GM12878 (cell line): ENCODE measurements around the gene RPL10. TPM values are rescaled to one million over a fixed set of nuclear protein-coding genes. Genes with fewer than 3 reads are reported as not detected.

Experiments used
- ATAC-seq: fragments of 200-7000 bp; cut with Tn5 transposase; 3 replicates; pipeline ENCODE4 v1.9.1; 2020; ENCODE audit warnings: mild to moderate bottlenecking, moderate library complexity
- BruUV-seq: library from RNA; stranded (reverse); fragments of 400-500 nt; replicated peaks from 2 replicates; lab custom pipeline; 2021; lab: Mats Ljungman, UMichigan
- CTCF ChIA-PET: fragments of 300-600 bp; sonication (Branson Sonifier 250); formaldehyde crosslinking; extraction: SDS; loops from one replicate; lab custom pipeline; 2021; ENCODE audit warnings: inconsistent platforms; lab: Yijun Ruan, JAX
- POLR2A ChIA-PET: fragments of 350-600 bp; formaldehyde crosslinking; extraction: SDS; loops from one replicate; lab custom pipeline; 2021; ENCODE audit warnings: inconsistent platforms; lab: Charles Lee
- RAD21 ChIA-PET: fragments of 300-600 bp; sonication (Branson Sonifier 250); formaldehyde crosslinking; loops from one replicate; lab custom pipeline; 2023; ENCODE audit warnings: antibody characterized with exemption; ENCODE audit not compliant: unreplicated experiment; lab: Charles Lee
- SMC1A ChIA-PET: fragments of 300-600 bp; sonication (Branson Sonifier 250); formaldehyde crosslinking; loops from one replicate; lab custom pipeline; 2023; ENCODE audit not compliant: unreplicated experiment, uncharacterized antibody; lab: Charles Lee
- DNase-seq: peaks from one replicate; pipeline ENCODE4 v3.0.0-alpha.2; 2011; ENCODE audit warnings: low read depth, low spot score
- FAIRE-seq: peaks from 3 replicates; lab custom pipeline; 2011; peaks lifted over from hg19 to GRCh38; lab: Jason Lieb, UNC
- H2AFZ ChIP-seq: 2 replicates; pipeline ENCODE4 v1.6.0; 2011; ENCODE audit warnings: low read depth, low read length, control low read depth; ENCODE audit not compliant: control insufficient read depth
- H3K27ac ChIP-seq: 2 replicates; pipeline ENCODE4 v1.5.1; 2011; ENCODE audit warnings: control low read depth; ENCODE audit not compliant: control insufficient read depth, insufficient read depth
- H3K27me3 ChIP-seq, 2 experiments: replicated peaks in 1 of 2; 2 replicates each; pipeline versions ENCODE4 v1.6.0 to v1.6.1; 2011; ENCODE audit warnings: low read length in 1 of 2; ENCODE audit not compliant: control insufficient read depth in 2 of 2, insufficient read depth in 2 of 2
- H3K36me3 ChIP-seq, 2 experiments: 2 replicates each; pipeline ENCODE4 v1.5.1; 2011; ENCODE audit warnings: low read length in 1 of 2; ENCODE audit not compliant: control insufficient read depth in 2 of 2, insufficient read depth in 2 of 2
- H3K4me1 ChIP-seq: 2 replicates; pipeline ENCODE4 v1.6.1; 2011; ENCODE audit warnings: mild to moderate bottlenecking, low read length, moderate library complexity, mixed read lengths; ENCODE audit not compliant: control insufficient read depth, insufficient read depth
- H3K4me2 ChIP-seq: 2 replicates; pipeline ENCODE4 v1.6.0; 2011; ENCODE audit warnings: control low read depth; ENCODE audit not compliant: control insufficient read depth, insufficient read depth
- H3K4me3 ChIP-seq: fragments of 200-600 bp; sonication (generic); 2 replicates; pipeline ENCODE4 v1.5.1; 2016
- H3K79me2 ChIP-seq: 2 replicates; pipeline ENCODE4 v1.6.0; 2011; ENCODE audit warnings: low read length; ENCODE audit not compliant: control insufficient read depth, insufficient read depth
- H3K9ac ChIP-seq: 2 replicates; pipeline ENCODE4 v1.8.0; 2011; ENCODE audit warnings: low read length, control low read depth, mixed read lengths; ENCODE audit not compliant: control insufficient read depth, insufficient read depth
- H3K9me3 ChIP-seq: replicated peaks from 3 replicates; pipeline ENCODE4 v1.5.1; 2011; ENCODE audit warnings: mild to moderate bottlenecking, low read length; ENCODE audit not compliant: control insufficient read depth, insufficient read depth
- H4K20me1 ChIP-seq: 2 replicates; pipeline ENCODE4 v1.6.0; 2011; ENCODE audit not compliant: control insufficient read depth, insufficient read depth
- CBFB ChIP-seq: IDR thresholded peaks from 2 replicates; pipeline ENCODE4 v1.6.1; 2016; ENCODE audit warnings: antibody characterized with exemption, low read depth
- EZH2 ChIP-seq: IDR thresholded peaks from 2 replicates; pipeline ENCODE4 v1.6.1; 2012; ENCODE audit warnings: low read depth, mild to moderate bottlenecking, control low read depth, inconsistent platforms, low read length, borderline replicate concordance; ENCODE audit not compliant: control insufficient read depth
- FOXK2 ChIP-seq: fragments of 450-650 bp; IDR thresholded peaks from 2 replicates; pipeline ENCODE4 v1.6.1; 2017; ENCODE audit warnings: mild to moderate bottlenecking, moderate library complexity
- HDAC2 ChIP-seq: fragments of 200-600 bp; sonication (generic); IDR thresholded peaks from 2 replicates; pipeline ENCODE4 v1.6.1; 2017
- MYC ChIP-seq: IDR thresholded peaks from 2 replicates; pipeline ENCODE4 v1.6.1; 2011; ENCODE audit warnings: mild to moderate bottlenecking, low read length, moderate library complexity, inconsistent platforms; ENCODE audit not compliant: insufficient read depth, insufficient replicate concordance, insufficient read length, severe bottlenecking
- NFYB ChIP-seq: IDR thresholded peaks from 2 replicates; pipeline ENCODE4 v1.6.1; 2011; ENCODE audit warnings: low read depth, mild to moderate bottlenecking, low read length, improper control_type of control experiment, moderate library complexity; ENCODE audit not compliant: insufficient read depth
- PAX5 ChIP-seq: IDR thresholded peaks from 2 replicates; pipeline ENCODE4 v1.6.1; 2011; ENCODE audit warnings: low read depth, low read length, borderline replicate concordance
- POLR2A ChIP-seq: IDR thresholded peaks from 2 replicates; pipeline ENCODE4 v1.6.1; 2011; ENCODE audit warnings: low read depth, mild to moderate bottlenecking, low read length
- RUNX3 ChIP-seq: IDR thresholded peaks from 2 replicates; pipeline ENCODE4 v1.6.1; 2012; ENCODE audit warnings: low read length, inconsistent platforms
- SMC3 ChIP-seq: IDR thresholded peaks from 2 replicates; pipeline ENCODE4 v1.6.1; 2011; ENCODE audit warnings: low read length, improper control_type of control experiment, borderline replicate concordance
- ZNF274 ChIP-seq: IDR thresholded peaks from one replicate; pipeline ENCODE4 v1.8.0; 2011; ENCODE audit not compliant: insufficient read length, insufficient read depth
- WGBS: methylation state at CpG from one replicate; pipeline ENCODE4 v1.1.6; 2016; ENCODE audit warnings: low lambda C conversion rate; ENCODE audit not compliant: insufficient replicate concordance, insufficient coverage; ENCODE audit errors: missing lambda C conversion rate; 5-methylcytosine and 5-hydroxymethylcytosine counted together
- in situ Hi-C: fragments of 300-500 bp; cut with MboI; formaldehyde crosslinking; loops from 9 replicates; pipeline ENCODE4 v1.14.3; 2018; ENCODE audit warnings: mixed read lengths
- intact Hi-C: fragments of 100-400 bp; cut with micrococcal nuclease; formaldehyde crosslinking; loops from one replicate; pipeline ENCODE4 v1.14.2; 2022; ENCODE audit not compliant: unreplicated experiment
- polyA plus RNA-seq, 11 experiments: library from polyadenylated mRNA; depleted of rRNA in 4 of 11; unstranded in 6 of 11; stranded (reverse) in 5 of 11; fragments of >200 nt; fragmentation: Nextera tagmentation in 4 of 11; fragmentation: Illumina TruSeq in 1 of 11; extraction: Ambion mirVana in 4 of 11; extraction: Trizol in 1 of 11; gene quantifications; 1 replicate in 1 of 11; 2 replicates in 10 of 11; pipeline versions ENCODE4 v1.2.1 to v1.2.3, GENCODE V29; 2011 to 2016; ENCODE audit warnings: inconsistent platforms in 2 of 11, missing spikeins in 2 of 11, low read depth in 1 of 11
- total RNA-seq, 4 experiments: library from RNA; depleted of rRNA in 3 of 4; stranded (reverse); fragments of >200 nt in 3 of 4; fragmentation: Illumina TruSeq in 1 of 4; extraction: Trizol in 1 of 4; gene quantifications; 2 replicates each; pipeline versions ENCODE4 v1.2.1 to v1.2.3, GENCODE V29; 2013 to 2021
- TF ChIP-seq, protein P1 (sequence below): IDR thresholded peaks from 2 replicates; pipeline ENCODE4 v1.6.1; 2011; ENCODE audit warnings: borderline replicate concordance, low read depth, mild to moderate bottlenecking, moderate library complexity, mixed read lengths, low read length; ENCODE audit not compliant: insufficient read depth; ENCODE audit errors: extremely low read length
- TF ChIP-seq, protein P2 (sequence below): IDR thresholded peaks from 2 replicates; pipeline ENCODE4 v1.6.1; 2012; ENCODE audit warnings: low read depth, low read length, improper control_type of control experiment

RPL10 gene
- total and polyA plus RNA-seq, 10 of the 15 experiments (the other 5 are each of a cell fraction or from before 2014, with no cell fraction given) = 1,938 to 7,222 (median 4,494) TPM

DNA sequence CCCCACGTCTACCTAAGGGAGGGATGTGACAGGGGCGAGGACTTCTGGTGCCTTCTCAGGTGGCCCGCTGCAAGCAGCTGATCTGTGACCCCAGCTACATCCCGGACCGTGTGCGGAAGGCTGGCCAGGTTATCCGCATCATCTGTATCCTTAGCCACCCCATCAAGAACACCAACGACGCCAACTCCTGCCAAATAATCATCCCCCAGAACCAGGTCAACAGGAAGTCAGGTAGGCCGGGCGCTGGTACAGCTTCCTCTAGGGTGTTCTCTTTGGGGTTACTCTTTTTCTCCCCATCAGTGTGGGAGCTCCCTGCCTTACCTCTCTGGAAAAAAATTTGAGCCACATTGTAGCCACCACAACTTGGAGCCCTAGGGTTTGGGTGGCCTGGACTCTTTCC lies 43.4 kb downstream of the RPL10 start:
- Histone ChIP-seq H3K4me3 (no peak overlapping the region), H3K27ac (no peak overlapping the region), H4K20me1 (no peaks in the 10 kb centered on the region), H3K36me3 (peaks cover 0 to 5% of the 10 kb centered on the region in 2 experiments; a peak in 1 of 4 replicates), H3K9me3 (no peaks in the 10 kb centered on the region), H2AFZ (no peak overlapping the region), H3K4me1 (0 out of 2 replicates have a peak, but pooled peaks cover 3% of the 10 kb centered on the region), H3K27me3 (no peaks in the 10 kb centered on the region), H3K4me2 (no peak overlapping the region), H3K9ac (no peak overlapping the region)
- SMC1A ChIA-PET = no interaction called here
- no TSS peak for BruUV-seq
- FAIRE-seq (no peak), DNase-seq (no peak), ATAC-seq (no peak)
- in situ Hi-C loops (no loop called here), intact Hi-C loops (no loop called here)
- 80% methylated on average over 11 of the region's 11 CpGs for WGBS
- RAD21 ChIA-PET = no interaction called here
- POLR2A ChIA-PET = interaction anchor here (0.6 kb wide), 1 partner anchor 52 kb away, joined by 3 read pairs; no protein-coding TSS in a partner anchor
- CTCF ChIA-PET = no interaction called here
- no peak for TF ChIP-seq EZH2
- no peak for TF ChIP-seq SMC3
- no peak for TF ChIP-seq HDAC2
- TF ChIP-seq, protein P1, sequence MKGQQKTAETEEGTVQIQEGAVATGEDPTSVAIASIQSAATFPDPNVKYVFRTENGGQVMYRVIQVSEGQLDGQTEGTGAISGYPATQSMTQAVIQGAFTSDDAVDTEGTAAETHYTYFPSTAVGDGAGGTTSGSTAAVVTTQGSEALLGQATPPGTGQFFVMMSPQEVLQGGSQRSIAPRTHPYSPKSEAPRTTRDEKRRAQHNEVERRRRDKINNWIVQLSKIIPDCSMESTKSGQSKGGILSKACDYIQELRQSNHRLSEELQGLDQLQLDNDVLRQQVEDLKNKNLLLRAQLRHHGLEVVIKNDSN = no peak
- TF ChIP-seq NFYB = no peak
- no peak for TF ChIP-seq FOXK2
- no peak for TF ChIP-seq RUNX3
- TF ChIP-seq, protein P2, sequence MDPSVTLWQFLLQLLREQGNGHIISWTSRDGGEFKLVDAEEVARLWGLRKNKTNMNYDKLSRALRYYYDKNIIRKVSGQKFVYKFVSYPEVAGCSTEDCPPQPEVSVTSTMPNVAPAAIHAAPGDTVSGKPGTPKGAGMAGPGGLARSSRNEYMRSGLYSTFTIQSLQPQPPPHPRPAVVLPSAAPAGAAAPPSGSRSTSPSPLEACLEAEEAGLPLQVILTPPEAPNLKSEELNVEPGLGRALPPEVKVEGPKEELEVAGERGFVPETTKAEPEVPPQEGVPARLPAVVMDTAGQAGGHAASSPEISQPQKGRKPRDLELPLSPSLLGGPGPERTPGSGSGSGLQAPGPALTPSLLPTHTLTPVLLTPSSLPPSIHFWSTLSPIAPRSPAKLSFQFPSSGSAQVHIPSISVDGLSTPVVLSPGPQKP = no peak
- TF ChIP-seq PAX5 = no peak
- no peak for TF ChIP-seq CBFB
- TF ChIP-seq POLR2A = no peak; the same call in 1 of the 2 replicates
- no peak for TF ChIP-seq ZNF274
- no peak for TF ChIP-seq MYC
- TF ChIP-seq, all 136 proteins: peak for 0
- H3K79me2 ChIP-seq = peaks cover 28% of the 10 kb centered on the region
